GM19025 (cell line): ENCODE data around the gene AGRP.

Source experiments
- ATAC-seq: cut with Tn5 transposase; IDR thresholded peaks from one replicate; pipeline ENCODE4 v1.9.1; 2021; ENCODE audit warnings: mild to moderate bottlenecking, low read depth, moderate library complexity; ENCODE audit not compliant: unreplicated experiment

Gene AGRP

GRCh38 chr16:67464565-67464964 is 18.8 kb downstream of the AGRP start:
- ATAC-seq = no peak

GRCh38 chr16:67463691-67464090 is 19.7 kb downstream of the AGRP start:
- no peak for ATAC-seq

GRCh38 chr16:67463059-67463458 is 20.3 kb downstream of the AGRP start:
- no peak for ATAC-seq

- no peak for ATAC-seq
These were observed 21.1 kb downstream of the AGRP start for GRCh38 chr16:67462279-67462655.

GRCh38 chr16:67461600-67462278 is 21.6 kb downstream of the AGRP start:
- ATAC-seq = no peak

- ATAC-seq = no peak
These were observed 22.4 kb downstream of the AGRP start for GRCh38 chr16:67460961-67461360.

GRCh38 chr16:67460168-67460567 is 23.2 kb downstream of the AGRP start:
- ATAC-seq = no peak

- ATAC-seq = no peak
These were observed 23.5 kb downstream of the AGRP start for GRCh38 chr16:67459861-67460150.

- ATAC-seq = no peak
These were observed 24.1 kb downstream of the AGRP start for GRCh38 chr16:67459066-67459860.

- no peak for ATAC-seq
These were observed 25.2 kb downstream of the AGRP start for GRCh38 chr16:67458121-67458641.

- ATAC-seq = no peak
These were observed 25.7 kb downstream of the AGRP start for GRCh38 chr16:67457611-67458010.

- no peak for ATAC-seq
These were observed 26.8 kb downstream of the AGRP start for GRCh38 chr16:67456391-67457081.

- no peak for ATAC-seq
These were observed 28.5 kb downstream of the AGRP start for GRCh38 chr16:67454852-67455251.

GRCh38 chr16:67454104-67454503 is 29.2 kb downstream of the AGRP start:
- no peak for ATAC-seq

- no peak for ATAC-seq
These were observed 31.5 kb downstream of the AGRP start for GRCh38 chr16:67451704-67452435.

GRCh38 chr16:67451061-67451703 is 32.2 kb downstream of the AGRP start:
- no peak for ATAC-seq

GRCh38 chr16:67449739-67450138 is 33.6 kb downstream of the AGRP start:
- no peak for ATAC-seq

GRCh38 chr16:67449336-67449735 is 34.0 kb downstream of the AGRP start:
- no peak for ATAC-seq

GRCh38 chr16:67448580-67448979 is 34.8 kb downstream of the AGRP start:
- ATAC-seq = no peak

GRCh38 chr16:67447508-67448076 is 35.8 kb downstream of the AGRP start:
- ATAC-seq = no peak
